ENCODE data around the gene CBARP.

CBARP gene

GRCh38 chr19:1268226-1269064, 30.6 kb upstream of the CBARP start:
- H3K4me3 ChIP-seq (ENCODE audit: low read depth, low read length) = peak overlapping the region; percentile 66
- no peak for TF ChIP-seq CTCF (IDR thresholded peaks at IDR 0.05; ENCODE audit: control insufficient read depth, extremely low read depth, insufficient read depth)
- DNase-seq (ENCODE audit: low read depth) = no peak

- peak overlapping the region; percentile 50 for H3K4me3 ChIP-seq (ENCODE audit: low read depth, low read length)
- DNase-seq (ENCODE audit: low read depth) = no peak
- TF ChIP-seq CTCF (IDR thresholded peaks at IDR 0.05; ENCODE audit: control insufficient read depth, extremely low read depth, insufficient read depth) = no peak
Measured at GRCh38 chr19:1267477-1268225, 29.8 kb upstream of the CBARP start.

- peak overlapping the region; percentile 50 for H3K4me3 ChIP-seq (ENCODE audit: low read depth, low read length)
- DNase-seq (ENCODE audit: low read depth) = no peak
- TF ChIP-seq CTCF (IDR thresholded peaks at IDR 0.05; ENCODE audit: control insufficient read depth, extremely low read depth, insufficient read depth) = peak; percentile 97
Measured at GRCh38 chr19:1266916-1267476, 29.2 kb upstream of the CBARP start.

- no peak for TF ChIP-seq CTCF (IDR thresholded peaks at IDR 0.05; ENCODE audit: control insufficient read depth, extremely low read depth, insufficient read depth)
- DNase-seq (ENCODE audit: low read depth) = no peak
- H3K4me3 ChIP-seq (ENCODE audit: low read depth, low read length) = peak overlapping the region; percentile 50
Measured at GRCh38 chr19:1266129-1266915, 28.5 kb upstream of the CBARP start.

- DNase-seq (ENCODE audit: low read depth) = no peak
- TF ChIP-seq CTCF (IDR thresholded peaks at IDR 0.05; ENCODE audit: control insufficient read depth, extremely low read depth, insufficient read depth) = no peak
- no peak overlapping the region for H3K4me3 ChIP-seq (ENCODE audit: low read depth, low read length)
Measured at GRCh38 chr19:1265615-1266128, 27.9 kb upstream of the CBARP start.
